NCI-H2227 treated with DMSO at 0.1 percent for 48 hours (cell line): Measurements from ENCODE around the gene AUTS2.
A peak's percentile ranks its signal among the peaks of the same experiment; 100 is the strongest.

Experiments used
- DNase-seq: peaks from one replicate; lab custom pipeline; 2025; lab: John Stamatoyannopoulos, UW

AUTS2 gene

DNA sequence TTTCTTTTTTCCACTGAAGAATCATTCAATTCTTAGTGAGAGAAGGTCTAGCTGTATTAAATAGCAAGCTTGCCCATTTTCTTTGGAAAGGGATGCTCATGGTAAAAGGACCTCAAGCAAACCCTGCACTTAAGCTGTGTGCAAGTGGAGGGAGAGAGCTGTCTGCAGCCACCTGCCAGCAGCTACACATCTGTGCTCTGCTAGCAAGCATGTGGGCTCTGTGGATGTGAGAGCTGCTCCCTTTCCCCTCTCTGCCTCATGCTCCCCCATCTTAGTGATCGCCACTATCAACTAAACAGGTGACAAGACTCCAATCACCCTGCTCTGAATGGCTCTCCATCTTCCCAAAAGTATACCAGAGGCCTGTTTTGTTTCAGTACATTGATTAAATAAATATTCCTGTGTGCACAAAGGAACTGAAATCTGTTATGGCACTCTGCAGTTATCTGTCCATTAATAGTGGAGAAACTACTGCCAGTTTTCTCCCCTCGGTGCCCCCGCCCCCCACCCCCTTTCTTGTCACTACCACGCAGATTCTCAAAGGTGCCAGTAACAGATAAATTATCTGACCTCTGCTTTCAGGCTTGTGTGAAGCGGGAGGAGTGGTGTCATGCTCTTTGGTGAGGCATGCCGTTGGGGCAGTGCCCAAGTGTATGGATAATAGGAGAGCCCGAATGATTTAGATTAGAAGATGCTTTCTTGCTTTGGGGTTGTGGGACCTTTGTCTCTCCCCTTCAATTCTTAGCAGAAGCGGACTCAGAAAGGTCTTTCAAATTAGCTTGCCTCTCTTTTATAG lies 26.4 kb downstream of the AUTS2 start:
- DNase-seq = peak; percentile 53

DNA sequence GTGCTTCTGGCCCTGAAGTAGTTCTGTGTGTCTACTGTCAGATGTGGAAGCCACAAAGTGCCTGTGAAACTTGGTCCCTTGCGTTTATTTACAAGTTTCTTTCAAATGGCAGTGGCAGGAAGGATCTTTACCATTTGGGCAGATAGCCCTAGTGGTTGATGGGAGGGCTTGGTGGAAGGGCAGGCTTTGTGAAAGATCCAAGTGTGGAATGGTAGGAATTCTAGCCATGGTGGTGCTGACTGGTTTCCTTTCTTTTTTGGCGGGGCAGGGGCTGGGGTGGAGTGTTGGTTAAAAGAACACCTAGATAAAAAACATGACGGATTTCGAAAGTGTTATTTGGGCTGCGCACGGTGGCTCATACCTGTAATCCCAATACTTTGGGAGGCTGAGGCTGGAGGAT lies 27.0 kb downstream of the AUTS2 start:
- DNase-seq = no peak

DNA sequence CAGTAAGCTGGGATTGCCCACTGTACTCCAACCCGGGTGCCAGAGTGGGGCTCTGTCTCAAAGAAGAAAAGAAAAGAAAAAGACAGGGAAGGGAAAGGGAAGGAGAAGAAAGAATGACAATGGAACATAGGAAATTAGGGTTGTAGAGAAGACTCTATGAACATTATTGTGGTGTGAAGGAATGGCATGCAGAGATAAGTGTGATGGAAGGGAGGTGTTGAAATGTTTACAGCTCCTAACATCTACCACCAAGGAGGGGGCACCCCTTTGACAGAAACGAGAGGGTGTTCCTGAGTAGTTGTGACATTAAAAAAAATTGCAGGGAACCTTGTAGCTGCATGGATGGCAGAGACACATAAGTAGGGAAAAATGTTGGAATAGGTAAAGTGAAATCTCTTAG lies 27.5 kb downstream of the AUTS2 start:
- no peak for DNase-seq

DNA sequence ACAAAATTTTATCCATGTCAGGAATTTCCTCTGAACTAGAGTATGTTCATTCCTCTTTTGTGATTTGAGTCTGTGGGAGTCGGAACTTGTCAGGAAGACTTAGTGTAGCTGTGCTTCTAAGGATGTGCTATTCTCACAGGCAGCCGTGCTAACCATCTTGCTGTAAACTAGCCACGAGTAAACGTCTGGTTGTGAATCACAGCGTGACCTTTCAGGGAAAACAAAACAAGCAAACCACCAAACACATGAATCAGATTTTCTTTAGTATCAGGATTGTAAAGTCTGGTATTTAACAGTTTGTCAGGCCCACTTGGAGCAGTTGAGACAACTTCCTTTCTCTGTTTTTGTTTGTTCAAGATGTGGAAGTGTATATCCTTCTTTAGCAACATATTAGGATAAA lies 32.0 kb downstream of the AUTS2 start:
- DNase-seq = no peak

DNA sequence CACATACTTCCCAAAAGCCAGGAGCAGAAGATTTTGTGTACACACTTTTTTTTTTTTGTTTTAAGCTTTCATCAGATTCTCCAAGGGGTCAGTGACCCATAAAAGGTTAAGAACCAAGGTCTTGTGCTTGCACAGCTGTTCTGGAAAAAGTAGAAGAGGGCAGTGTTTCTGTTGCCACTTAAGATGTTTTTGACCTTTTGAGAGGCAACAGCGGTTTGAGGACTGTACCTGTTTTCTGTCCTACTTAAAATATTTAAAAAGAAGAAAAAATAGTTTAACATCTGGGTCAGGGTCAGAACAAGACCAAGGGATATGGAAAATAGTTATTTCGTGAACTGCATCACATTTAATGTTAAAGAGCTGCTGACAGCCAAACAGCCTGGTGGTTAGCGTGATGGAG lies 32.9 kb downstream of the AUTS2 start:
- no peak for DNase-seq

DNA sequence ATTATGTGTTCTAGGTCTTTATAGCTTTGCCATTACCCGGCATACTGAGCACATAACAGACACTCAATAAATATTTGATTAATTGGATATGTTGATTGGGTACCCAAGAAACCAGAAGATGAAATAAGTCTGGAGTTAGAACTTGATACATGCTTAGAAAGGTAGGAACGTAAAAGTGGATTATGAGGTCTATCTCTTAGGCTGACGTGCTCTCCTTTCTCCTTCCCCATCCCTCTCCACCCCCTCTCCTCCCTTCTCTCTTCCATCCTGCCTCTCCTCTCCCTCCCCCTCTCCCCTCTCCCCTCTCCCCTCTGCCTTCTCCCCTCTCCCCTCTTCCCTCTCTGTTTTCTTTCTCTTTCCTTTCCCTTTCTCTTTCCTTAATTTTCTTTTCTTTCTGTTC lies 34.0 kb downstream of the AUTS2 start:
- DNase-seq = no peak

DNA sequence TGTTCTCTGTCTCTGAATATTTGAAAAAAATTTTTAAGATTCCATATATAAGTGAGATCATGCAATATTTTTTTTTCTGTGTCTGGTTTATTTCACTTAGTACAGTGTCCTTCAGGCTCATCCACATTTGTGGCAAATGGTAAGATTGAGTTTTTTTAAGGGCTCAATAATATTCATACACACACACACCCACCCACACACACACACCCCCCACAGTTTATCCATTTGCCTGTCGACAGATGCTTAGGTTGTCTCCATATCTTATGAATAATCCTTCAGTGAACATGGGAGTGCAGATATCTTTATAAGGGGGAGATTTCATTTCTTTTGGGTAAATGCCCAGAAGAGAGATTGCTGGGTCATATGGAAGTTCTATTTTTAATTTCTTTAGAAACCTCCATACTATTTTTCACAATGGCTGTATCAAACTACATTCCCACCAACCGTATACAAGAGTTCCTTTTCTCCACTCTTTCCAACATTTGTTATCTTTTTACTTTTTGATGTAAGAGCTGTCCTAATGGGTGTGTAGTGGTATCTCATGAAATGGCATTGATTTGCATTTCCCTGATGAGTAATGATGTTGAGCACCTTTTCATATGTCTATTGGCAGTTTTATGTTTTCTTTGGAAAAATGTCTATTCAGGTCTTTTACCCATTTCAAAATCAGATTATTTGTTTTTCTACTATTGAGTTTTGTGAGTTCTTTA lies 35.0 kb downstream of the AUTS2 start:
- no peak for DNase-seq

DNA sequence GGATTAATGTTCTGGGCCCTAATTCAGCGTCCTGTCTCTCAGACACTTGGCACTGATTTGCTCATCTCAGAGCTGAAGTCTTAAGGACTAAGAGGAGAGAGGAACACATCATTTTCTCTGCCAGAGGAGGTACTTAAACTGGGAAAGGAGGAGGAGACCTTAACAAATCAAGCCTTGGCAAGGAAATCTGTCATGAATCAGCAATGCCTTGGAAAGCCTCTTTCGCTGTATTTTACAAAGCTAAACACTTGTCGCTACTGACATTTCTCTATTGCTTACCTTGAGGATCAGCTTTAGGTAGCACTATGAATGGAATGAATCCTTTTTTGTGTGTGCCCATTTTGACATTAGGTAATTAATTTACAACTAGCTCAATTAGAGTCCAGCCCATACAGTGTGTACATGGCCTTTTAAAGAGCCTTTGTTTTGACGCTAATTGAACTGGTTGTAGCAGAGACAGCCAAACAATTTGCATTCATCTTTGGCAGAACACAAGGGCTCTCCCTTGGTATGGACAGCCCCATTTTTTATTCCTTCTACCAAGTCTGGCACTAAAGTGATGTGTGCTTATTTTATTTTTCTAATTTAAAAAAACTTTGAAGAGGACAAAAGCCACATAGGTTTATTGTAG lies 37.4 kb downstream of the AUTS2 start:
- peak; percentile 48 for DNase-seq

DNA sequence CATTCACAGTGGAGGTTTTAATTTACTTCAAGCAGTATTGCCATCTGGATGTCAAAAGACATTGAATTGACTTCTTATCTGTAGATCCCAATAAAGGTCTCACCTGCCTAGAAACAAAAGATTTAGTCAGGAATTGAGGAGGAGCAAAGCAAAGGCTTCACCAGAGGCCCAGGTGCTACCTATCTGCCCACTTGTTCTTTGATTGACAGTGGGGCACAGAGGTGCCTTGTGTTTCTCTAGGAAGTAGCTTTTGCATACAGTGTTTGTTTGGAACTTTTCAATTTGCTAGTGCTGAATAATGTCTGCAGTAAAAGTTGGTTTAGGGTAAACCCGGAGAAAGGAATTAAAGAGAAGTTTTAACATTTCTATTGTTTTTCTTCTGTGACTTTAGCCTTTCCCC lies 40.4 kb downstream of the AUTS2 start:
- no peak for DNase-seq

DNA sequence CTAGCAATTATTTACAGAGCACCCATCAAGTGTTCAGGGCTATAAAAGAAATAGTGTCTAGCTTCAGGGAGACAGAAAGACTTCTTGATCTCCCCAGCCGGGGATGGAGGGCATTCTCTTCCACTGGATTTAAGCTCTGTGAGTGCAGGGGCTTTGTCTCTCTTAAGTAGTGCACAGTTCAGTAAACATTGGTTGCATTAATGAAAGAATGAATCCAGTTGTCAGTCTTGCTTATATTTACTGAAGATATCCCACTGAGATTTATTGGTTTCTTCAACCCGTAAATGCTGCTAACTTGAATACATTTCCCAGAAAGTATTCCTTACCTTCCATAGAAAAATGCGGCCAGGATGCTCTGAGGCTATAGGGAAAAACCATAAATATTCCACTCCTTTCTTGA lies 41.9 kb downstream of the AUTS2 start:
- DNase-seq = no peak

DNA sequence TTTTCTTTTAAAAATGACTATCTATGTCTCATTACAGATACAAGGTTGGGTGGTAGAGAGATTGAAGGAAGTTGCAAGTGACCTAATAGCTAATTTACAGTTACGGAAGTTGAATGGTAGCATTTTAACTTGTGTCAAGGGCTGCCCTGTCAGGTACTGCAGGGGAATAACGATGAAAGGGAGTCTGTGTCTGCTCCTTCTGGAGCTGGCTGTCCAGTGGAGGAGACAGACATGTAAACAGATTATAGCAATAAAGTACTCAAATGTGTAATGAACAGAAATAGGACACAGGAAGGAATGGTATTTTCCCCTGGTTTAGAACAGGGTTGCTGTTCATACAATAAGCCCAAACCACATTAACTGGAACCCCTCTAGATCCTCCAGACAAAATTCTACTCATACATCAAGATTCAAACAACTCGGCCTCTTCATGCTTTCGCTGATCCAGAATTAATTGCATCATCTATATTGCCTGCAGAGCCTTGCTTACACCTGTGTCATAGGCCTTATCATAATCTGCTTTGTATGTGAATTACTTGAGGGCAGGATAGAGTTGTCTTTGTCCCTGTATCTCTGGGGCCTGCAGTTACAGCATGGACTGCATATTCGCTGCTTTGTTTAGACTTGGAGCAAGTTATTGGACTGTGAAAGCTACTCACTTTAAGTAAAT lies 42.8 kb downstream of the AUTS2 start:
- DNase-seq = no peak

DNA sequence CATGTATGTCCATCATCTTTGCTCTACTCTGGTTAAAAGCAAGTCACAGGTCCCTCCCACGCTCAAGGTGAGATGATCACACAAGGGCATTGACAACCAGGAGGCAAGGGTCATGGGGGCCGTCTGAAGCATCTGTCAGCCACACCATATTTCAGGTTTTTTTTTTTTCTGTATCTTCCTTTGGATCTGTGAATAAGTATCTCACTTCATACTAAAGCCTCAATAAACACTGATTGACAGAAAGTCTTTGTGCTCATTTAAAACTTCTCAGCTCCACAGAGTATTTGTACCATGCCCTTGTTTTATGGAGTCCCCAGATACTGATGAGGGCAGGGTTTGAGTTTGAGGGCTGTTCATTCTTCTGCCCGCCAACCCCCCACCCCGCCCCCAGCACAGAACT lies 45.0 kb downstream of the AUTS2 start:
- DNase-seq = no peak

DNA sequence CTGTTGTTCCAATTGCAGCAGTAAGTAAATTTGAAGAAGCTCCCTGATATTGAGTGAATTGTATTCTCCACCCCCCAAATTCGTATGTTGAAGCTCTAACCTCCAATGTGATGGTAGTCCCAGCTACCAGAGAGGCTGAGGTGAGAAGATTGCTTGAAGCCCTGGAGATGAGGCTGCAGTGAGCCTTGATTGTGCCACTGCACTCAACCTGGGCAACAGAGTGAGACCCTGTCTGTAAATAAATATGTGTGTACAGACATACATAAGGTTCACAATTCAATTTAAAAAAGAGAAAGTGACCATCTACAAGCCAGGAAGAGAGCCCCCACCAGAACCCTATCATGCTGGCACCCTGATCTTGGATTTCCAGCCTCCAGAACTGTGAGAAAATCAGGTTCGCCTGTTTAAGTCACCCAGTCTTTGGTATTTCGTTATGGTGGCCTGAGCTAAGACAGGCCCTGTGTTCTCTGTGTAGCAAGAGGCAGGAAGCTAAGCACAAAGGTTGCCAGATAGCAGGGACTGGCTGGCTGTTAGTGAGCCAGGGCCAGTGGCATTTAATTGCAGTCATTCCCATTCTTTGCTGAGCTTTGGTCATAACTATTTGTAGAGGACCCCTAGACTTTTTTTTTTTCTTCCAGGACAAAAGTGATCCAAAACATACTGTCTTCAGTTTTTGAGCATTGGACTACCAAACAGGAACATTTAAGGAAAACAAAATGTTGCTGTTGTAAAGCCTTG lies 45.6 kb downstream of the AUTS2 start:
- no peak for DNase-seq

DNA sequence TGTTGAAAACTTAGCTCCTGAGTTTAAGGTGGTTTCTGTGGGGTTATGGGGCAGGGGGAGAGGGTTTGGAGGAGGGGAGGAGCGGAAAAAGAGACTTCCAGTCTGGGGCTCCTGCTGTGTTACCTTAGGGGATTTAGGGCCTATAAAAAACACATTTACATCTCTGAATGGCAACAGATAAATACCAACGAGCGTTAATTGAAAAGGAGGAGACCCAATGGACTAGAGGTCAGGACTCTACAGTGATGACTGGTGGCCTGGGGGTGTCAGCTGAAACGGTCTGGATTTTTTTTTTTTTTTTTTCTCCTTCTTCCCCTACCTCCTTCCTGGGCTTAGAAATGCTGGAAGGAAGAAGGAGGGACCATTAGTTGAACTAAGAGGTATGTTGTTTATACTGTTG lies 47.4 kb downstream of the AUTS2 start:
- no peak for DNase-seq

DNA sequence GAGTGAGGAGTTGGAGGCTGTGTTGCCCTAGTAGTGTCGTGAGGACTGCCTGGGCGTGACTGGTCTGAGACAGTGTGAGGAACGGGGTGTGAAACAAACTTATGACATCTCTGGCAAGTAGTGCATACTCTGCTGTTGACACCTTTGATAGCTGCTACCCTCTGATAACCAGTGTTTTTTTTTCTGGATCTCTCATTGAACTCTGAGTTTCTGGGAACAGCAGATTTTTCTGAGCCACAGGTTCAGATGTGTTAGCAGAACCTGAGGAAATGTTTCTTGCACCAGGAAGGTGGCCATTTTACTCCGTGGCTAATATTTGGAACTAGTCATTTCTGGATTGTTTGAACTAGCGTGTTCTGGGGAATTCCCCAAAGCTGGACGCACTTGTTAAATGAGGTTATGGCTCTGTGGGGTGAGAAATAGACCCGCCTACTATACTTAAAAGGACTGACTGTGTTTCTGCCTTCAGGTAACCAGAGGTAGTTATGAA lies 52.9 kb downstream of the AUTS2 start:
- DNase-seq = no peak

DNA sequence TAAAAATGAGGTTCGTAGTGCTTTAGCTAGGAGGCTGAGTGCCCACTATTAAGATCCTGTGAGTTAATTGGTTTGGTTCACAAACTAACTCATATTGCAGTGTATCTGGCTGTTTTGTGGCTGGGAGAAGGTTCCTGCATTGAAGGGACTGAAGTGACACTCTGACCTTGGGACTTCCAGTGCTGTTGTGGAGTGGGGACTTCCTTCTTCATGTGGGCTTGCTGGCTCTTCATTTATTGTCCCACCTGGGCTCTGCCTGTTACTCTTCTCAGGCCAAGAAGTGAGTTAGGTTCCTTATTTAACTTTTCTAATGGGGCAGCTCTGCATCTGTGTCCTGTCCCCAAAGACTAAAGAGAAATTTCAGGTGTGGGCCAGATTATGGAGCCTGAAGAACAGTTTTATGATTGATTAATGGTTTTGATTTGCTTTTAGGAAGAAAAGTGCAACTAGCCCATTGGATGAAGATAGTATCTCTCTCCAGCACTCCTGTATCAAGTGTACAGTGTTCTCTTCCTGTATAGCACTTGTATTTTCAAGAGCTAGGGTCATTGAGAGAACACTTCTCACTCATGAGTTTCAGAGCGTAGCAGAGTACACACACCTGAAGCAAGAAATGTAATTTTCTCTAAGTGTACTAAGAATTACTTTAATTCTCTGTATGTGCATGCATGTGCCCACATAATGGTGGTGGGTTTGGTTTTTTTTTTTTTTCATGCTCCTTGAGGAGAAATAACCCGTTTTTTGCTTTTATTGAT lies 54.8 kb downstream of the AUTS2 start:
- DNase-seq = no peak

DNA sequence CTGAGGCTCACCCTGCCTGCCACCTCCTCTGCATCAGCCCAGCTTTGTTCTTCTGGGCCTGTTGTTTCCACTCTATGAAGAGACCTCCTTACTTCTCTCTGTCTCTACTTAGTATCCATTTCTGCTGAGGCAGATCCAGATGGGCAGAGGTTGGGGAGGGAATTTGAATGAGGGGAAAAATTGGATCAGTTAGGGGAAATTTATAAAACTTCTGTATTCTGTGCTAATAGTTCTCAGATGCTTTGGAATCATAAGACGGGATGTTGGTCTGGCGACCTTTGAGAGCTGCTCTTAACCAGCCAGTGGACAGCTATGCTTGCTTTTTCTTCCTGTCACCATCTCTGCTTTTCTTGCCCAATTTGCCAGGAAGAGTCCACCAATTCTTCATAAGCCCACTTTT lies 55.5 kb downstream of the AUTS2 start:
- no peak for DNase-seq

DNA sequence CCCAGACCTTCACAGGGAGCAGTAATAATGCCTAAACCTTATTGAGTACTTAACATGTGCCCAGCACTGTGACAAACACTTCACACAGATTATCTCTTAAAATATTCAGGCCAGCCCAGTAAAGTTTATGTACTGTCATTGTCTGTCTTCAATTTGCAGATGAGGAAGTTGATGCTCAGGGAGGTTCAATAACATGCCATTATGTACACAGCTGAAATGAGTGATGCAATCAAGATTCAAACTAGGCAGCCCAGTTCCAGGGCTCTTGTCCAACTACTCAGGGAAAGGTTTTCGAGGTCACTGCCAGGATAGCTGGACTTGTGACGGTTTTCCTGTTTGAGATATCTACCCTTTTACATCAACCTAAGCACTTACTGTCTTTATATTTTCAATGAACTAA lies 56.1 kb downstream of the AUTS2 start:
- no peak for DNase-seq

DNA sequence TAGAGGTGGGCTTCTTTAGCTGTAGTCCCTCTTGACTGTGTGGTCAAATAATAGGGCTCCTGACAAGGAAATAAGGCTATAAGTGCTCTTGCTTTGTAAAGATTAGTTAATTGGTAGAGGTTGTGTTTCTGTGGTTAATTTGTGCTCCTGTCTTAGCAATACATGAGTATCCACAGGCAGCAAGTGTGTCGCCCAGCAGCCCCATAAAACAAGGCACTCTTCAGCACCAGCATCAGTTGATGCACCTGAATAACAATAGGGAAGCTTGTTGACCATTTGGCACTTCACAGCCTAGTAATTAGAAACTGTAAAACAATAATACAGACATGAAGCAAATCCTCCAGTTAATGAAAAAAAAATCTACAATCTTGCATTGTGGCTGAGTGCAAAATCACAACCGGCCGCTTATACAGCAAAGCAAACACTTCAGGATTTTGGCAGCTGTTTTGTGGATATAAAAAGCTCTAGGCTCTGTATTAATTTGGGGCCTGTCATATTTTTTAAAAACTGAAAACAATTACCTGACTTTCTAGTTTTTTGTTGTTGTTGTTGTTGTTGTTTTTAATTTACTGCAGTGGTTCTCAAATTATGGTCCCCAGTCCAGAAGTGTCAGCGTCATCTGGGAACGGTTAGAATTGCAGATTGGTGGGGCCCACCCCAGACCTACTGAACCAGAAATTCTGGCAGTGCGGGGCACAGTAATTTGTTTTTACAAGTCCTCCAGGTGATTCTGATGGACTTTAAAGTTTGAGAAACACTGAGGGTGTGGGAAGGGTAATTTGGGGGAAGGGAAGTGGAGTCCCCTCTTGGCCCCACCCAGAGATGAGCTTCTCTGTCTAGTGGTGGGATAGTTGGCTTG lies 56.8 kb downstream of the AUTS2 start:
- no peak for DNase-seq

DNA sequence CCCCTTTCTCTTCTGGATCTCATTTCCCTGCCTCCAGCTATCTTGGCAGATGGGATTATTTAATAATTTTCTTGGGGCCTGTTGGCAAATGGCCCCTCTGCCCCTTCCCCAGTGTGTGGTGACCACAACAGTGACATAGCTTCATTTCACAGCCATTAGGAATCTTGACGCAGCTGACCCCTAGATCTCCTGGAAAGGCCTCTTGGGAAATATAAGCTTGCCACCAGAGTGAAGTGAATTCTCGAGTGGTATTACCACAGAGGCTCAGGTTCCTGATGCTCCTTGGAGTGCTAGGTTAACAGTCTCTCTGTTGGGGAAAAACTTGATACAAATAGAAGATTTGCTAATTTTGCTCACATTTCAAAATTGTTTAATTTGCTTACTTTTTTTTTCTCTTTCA lies 57.8 kb downstream of the AUTS2 start:
- no peak for DNase-seq
